ENCODE measurements around the gene FBXO17. TPM values are rescaled to one million over a fixed set of nuclear protein-coding genes. Genes with fewer than 3 reads are reported as not detected.

Gene FBXO17
- total and polyA plus RNA-seq, 2 of the 13 experiments (the other 11 are each of a cell fraction or from before 2014, with no cell fraction given), result 22.1 to 58.7 TPM

DNA sequence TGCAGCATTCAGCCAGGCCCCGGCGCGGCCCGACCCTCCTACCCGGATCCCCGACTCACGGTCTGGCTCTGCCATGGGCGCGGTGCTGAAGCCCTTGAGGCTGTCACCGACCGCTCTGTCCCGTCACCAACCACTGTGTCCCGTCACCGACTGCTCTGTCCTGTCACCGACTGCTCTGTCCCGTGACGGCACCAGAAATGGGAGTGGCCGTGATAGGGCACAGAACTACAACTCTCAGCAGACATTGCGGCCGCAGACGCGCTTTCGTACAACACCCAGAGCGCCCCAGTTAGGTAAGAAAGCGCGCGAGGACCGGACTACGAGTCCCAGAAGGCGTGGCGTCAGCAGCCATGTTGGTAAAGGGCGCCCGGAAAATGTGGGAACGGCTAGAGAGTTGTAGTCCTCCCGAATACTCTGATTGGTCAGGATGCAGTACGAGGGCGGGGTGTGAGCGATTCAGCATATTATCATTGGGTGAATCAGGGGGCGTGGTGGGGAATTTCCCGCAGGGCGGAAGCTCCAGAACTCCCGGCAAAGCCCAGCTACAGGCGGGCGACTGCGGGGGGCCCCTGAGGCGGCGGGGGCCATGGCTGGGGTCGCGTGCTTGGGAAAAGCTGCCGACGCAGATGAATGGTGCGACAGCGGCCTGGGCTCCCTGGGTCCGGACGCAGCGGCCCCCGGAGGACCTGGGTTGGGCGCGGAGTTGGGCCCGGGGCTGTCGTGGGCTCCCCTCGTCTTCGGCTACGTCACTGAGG lies 75.9 kb downstream of the FBXO17 start, which contains the start of the genes NFKBIB and SIRT2 (continued):
- TF ChIP-seq LCORL (IDR thresholded peaks at IDR 0.05), result no peak
- peak; percentile 52; the same call in 1 of the 2 replicates for TF ChIP-seq LCORL (CRISPR knock-in tag; IDR thresholded peaks at IDR 0.05)
- no peak for TF ChIP-seq PRMT3 (CRISPR knock-in tag; IDR thresholded peaks at IDR 0.05; ENCODE audit: borderline replicate concordance, low read depth)
- TF ChIP-seq ZNF431 (CRISPR knock-in tag; IDR thresholded peaks at IDR 0.05; ENCODE audit: borderline replicate concordance, low read depth), result no peak
- TF ChIP-seq ZMYM2 (CRISPR knock-in tag; IDR thresholded peaks at IDR 0.05), result peak; percentile 23; the same call in 1 of the 2 replicates
- TF ChIP-seq ZC3H4 (CRISPR knock-in tag; IDR thresholded peaks at IDR 0.05; ENCODE audit: borderline replicate concordance), result no peak
- no peak for TF ChIP-seq ZFAT (CRISPR knock-in tag; conservative IDR thresholded peaks at IDR 0.05)
- peak; percentile 64 for TF ChIP-seq HDAC2 (CRISPR knock-in tag; IDR thresholded peaks at IDR 0.05)
- TF ChIP-seq NFKB2 (CRISPR knock-in tag; IDR thresholded peaks at IDR 0.05; ENCODE audit: borderline replicate concordance), result peak; percentile 50; the same call in 1 of the 2 replicates
- TF ChIP-seq, protein P1, sequence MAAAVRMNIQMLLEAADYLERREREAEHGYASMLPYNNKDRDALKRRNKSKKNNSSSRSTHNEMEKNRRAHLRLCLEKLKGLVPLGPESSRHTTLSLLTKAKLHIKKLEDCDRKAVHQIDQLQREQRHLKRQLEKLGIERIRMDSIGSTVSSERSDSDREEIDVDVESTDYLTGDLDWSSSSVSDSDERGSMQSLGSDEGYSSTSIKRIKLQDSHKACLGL (CRISPR knock-in tag; IDR thresholded peaks at IDR 0.05), result 0 out of 2 replicates have a peak, but pooled peaks have one; percentile 50
- TF ChIP-seq, protein P2, sequence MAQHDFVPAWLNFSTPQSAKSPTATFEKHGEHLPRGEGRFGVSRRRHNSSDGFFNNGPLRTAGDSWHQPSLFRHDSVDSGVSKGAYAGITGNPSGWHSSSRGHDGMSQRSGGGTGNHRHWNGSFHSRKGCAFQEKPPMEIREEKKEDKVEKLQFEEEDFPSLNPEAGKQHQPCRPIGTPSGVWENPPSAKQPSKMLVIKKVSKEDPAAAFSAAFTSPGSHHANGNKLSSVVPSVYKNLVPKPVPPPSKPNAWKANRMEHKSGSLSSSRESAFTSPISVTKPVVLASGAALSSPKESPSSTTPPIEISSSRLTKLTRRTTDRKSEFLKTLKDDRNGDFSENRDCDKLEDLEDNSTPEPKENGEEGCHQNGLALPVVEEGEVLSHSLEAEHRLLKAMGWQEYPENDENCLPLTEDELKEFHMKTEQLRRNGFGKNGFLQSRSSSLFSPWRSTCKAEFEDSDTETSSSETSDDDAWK (CRISPR knock-in tag; IDR thresholded peaks at IDR 0.05), result no peak
- TF ChIP-seq ARID2 (CRISPR knock-in tag; IDR thresholded peaks at IDR 0.05; ENCODE audit: borderline replicate concordance), result no peak
- peak; percentile 100 for TF ChIP-seq ZNF121 (CRISPR knock-in tag; IDR thresholded peaks at IDR 0.05)
- 0 out of 2 replicates have a peak, but pooled peaks have one; percentile 49 for TF ChIP-seq ZNF335 (CRISPR knock-in tag; IDR thresholded peaks at IDR 0.05)
- TF ChIP-seq, protein P3, sequence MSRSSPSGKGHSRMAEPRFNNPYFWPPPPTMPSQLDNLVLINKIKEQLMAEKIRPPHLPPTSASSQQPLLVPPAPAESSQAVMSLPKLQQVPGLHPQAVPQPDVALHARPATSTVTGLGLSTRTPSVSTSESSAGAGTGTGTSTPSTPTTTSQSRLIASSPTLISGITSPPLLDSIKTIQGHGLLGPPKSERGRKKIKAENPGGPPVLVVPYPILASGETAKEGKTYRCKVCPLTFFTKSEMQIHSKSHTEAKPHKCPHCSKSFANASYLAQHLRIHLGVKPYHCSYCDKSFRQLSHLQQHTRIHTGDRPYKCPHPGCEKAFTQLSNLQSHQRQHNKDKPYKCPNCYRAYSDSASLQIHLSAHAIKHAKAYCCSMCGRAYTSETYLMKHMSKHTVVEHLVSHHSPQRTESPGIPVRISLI (CRISPR knock-in tag; IDR thresholded peaks at IDR 0.05; ENCODE audit: borderline replicate concordance), result no peak
- no peak for TF ChIP-seq NBN (conservative IDR thresholded peaks at IDR 0.05)
- TF ChIP-seq, protein P4, sequence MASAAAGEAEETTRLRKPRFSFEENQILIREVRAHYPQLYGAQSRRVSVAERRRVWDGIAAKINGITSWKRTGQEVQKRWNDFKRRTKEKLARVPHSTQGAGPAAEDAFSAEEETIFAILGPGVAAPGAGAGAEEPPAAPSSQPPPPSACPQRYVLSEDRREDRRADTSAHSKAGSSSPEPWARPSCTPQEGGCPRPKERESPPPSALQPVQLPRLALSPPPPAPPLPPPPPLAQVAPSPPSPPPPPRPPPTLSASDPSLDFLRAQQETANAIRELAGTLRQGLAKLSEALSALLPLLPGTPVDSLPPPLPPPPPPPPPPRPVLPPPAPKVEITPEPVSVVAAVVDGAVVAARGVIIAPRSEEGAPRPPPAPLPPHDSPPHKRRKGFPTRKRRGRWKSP (CRISPR knock-in tag; IDR thresholded peaks at IDR 0.05), result no peak
- no peak for TF ChIP-seq ZNF570 (CRISPR knock-in tag; IDR thresholded peaks at IDR 0.05; ENCODE audit: borderline replicate concordance)
- TF ChIP-seq FOXO1 (CRISPR knock-in tag; IDR thresholded peaks at IDR 0.05), result peak; percentile 17; the same call in 1 of the 2 replicates
- TF ChIP-seq REPIN1 (CRISPR knock-in tag; IDR thresholded peaks at IDR 0.05; ENCODE audit: borderline replicate concordance, low read depth), result no peak
- TF ChIP-seq ZNF619 (CRISPR knock-in tag; IDR thresholded peaks at IDR 0.05), result no peak
- TF ChIP-seq KLF13 (CRISPR knock-in tag; IDR thresholded peaks at IDR 0.05), result peak; percentile 33; the same call in 1 of the 2 replicates
- peak; percentile 73 for TF ChIP-seq PHF5A (CRISPR knock-in tag; IDR thresholded peaks at IDR 0.05; ENCODE audit: low read depth, unreplicated experiment)
- TF ChIP-seq CHCHD3 (CRISPR knock-in tag; IDR thresholded peaks at IDR 0.05), result no peak
- TF ChIP-seq FOSL2 (CRISPR knock-in tag; IDR thresholded peaks at IDR 0.05), result 0 out of 2 replicates have a peak, but pooled peaks have one; percentile 44
